ENCODE data around the gene KATNB1. TPM values are rescaled to one million over a fixed set of nuclear protein-coding genes. Genes with fewer than 3 reads are reported as not detected.

The KATNB1 gene
- total and polyA plus RNA-seq, 9 donors, result 32.7 to 63.2 (median 43.1) TPM

GRCh38 chr16:57805176-57805575, 69.6 kb downstream of the KATNB1 start:
- DNase-seq, result no peak
- H3K9me3 ChIP-seq (replicated peaks; ENCODE audit: control insufficient read depth, low read depth, low read length), result no peaks in the 10 kb centered on the region
- H3K4me1 ChIP-seq (ENCODE audit: control insufficient read depth, insufficient read depth, low read length), result peaks cover 46% of the 10 kb centered on the region
- peaks cover 2% of the 10 kb centered on the region for H3K27me3 ChIP-seq (ENCODE audit: control insufficient read depth, insufficient read depth, low read length)
- no peaks in the 10 kb centered on the region for H3K36me3 ChIP-seq (ENCODE audit: control insufficient read depth, insufficient read depth, low read length)
- no peak overlapping the region for H3K4me3 ChIP-seq (ENCODE audit: low read length)
- 55% methylated on average over 5 of the region's 6 CpGs for WGBS (ENCODE audit: insufficient coverage)
- H3K27ac ChIP-seq (ENCODE audit: low read length), result no peak overlapping the region

Other genes starting within 250 kb of the KATNB1 start
- gene DOK4, start 249.3 kb upstream of the KATNB1 start, total RNA-seq, result 8.2 TPM
- gene DOK4, start 249.3 kb upstream of the KATNB1 start, polyA plus RNA-seq (ENCODE audit: insufficient read depth in 1 of 8, insufficient read length in 8 of 8, low replicate concordance in 1 of 8), result 10 to 100 TPM in 6 of 8 donors, 1 to 10 TPM in 2; 6.8 to 14.9 (median 11.4) TPM
- gene CCDC102A, start 199.2 kb upstream of the KATNB1 start, total RNA-seq, result 13.9 TPM
- gene CCDC102A, start 199.2 kb upstream of the KATNB1 start, polyA plus RNA-seq (ENCODE audit: insufficient read depth in 1 of 8, insufficient read length in 8 of 8, low replicate concordance in 1 of 8), result 10 to 100 TPM in 7 of 8 donors, 1 to 10 TPM in 1; 9.3 to 20.9 (median 15.9) TPM
- gene ADGRG5, start 193.1 kb upstream of the KATNB1 start, total RNA-seq, result 0.13 TPM
- 1 to 10 TPM in 7 of 8 donors, under 1 TPM in 1; 0.64 to 2.6 (median 1.8) TPM for gene ADGRG5, start 193.1 kb upstream of the KATNB1 start, polyA plus RNA-seq (ENCODE audit: insufficient read depth in 1 of 8, insufficient read length in 8 of 8, low replicate concordance in 1 of 8)
- 1.9 TPM for gene ADGRG1, start 107.1 kb upstream of the KATNB1 start, total RNA-seq
- 10 to 100 TPM in 1 of 8 donors, 1 to 10 TPM in 7; 4.9 to 13.0 (median 5.9) TPM for gene ADGRG1, start 107.1 kb upstream of the KATNB1 start, polyA plus RNA-seq (ENCODE audit: insufficient read depth in 1 of 8, insufficient read length in 8 of 8, low replicate concordance in 1 of 8)
- 0.04 TPM for gene ADGRG3, start 67.5 kb upstream of the KATNB1 start, total RNA-seq
- gene ADGRG3, start 67.5 kb upstream of the KATNB1 start, polyA plus RNA-seq (ENCODE audit: insufficient read depth in 1 of 8, insufficient read length in 8 of 8, low replicate concordance in 1 of 8), result 1 to 10 TPM in 1 of 8 donors, under 1 TPM in 7; 0.16 to 1.1 (median 0.28) TPM
- gene DRC7, start 41.0 kb upstream of the KATNB1 start, total RNA-seq, result 0.09 TPM
- gene DRC7, start 41.0 kb upstream of the KATNB1 start, polyA plus RNA-seq (ENCODE audit: insufficient read depth in 1 of 8, insufficient read length in 8 of 8, low replicate concordance in 1 of 8), result under 1 TPM in 5 of 8 donors, not detected in 3; 0.06 to 0.40 (median 0.20) TPM
- 13.8 TPM for gene KIFC3, start 66.7 kb downstream of the KATNB1 start, total RNA-seq
- 10 to 100 TPM; 15.1 to 34.6 (median 23.1) TPM for gene KIFC3, start 66.7 kb downstream of the KATNB1 start, polyA plus RNA-seq (ENCODE audit: insufficient read depth in 1 of 8, insufficient read length in 8 of 8, low replicate concordance in 1 of 8)
- gene CNGB1, start 235.4 kb downstream of the KATNB1 start, total RNA-seq, result 0.04 TPM
- 1 to 10 TPM in 1 of 8 donors, under 1 TPM in 4, not detected in 3; 0.03 to 1.6 (median 0.11) TPM for gene CNGB1, start 235.4 kb downstream of the KATNB1 start, polyA plus RNA-seq (ENCODE audit: insufficient read depth in 1 of 8, insufficient read length in 8 of 8, low replicate concordance in 1 of 8)

Measured in muscle of leg (tissue), 11 donors.